GM23248 (cell line): ENCODE measurements around the gene FKBP8.

Experiments used
- EZH2 ChIP-seq: fragments of 200-600 bp; sonication (generic); IDR thresholded peaks from 2 replicates; pipeline ENCODE4 v1.6.1; 2018; ENCODE audit warnings: antibody characterized with exemption, mild to moderate bottlenecking; ENCODE audit not compliant: insufficient read depth, poor library complexity, severe bottlenecking
- EZH2phosphoT487 ChIP-seq: fragments of 200-600 bp; sonication (generic); IDR thresholded peaks from 2 replicates; pipeline ENCODE4 v1.6.1; 2018; ENCODE audit warnings: antibody characterized with exemption, moderate library complexity, mild to moderate bottlenecking, low read depth; ENCODE audit not compliant: insufficient read depth

GRCh38 chr19:18496167-18496979 is 47.0 kb downstream of the FKBP8 start:
- no peak for TF ChIP-seq EZH2phosphoT487
- no peak for TF ChIP-seq EZH2
